ACC112 (cell line): ENCODE measurements around the gene SYNC.

Source experiments
- H2AFZ ChIP-seq: fragments of 200-600 bp; sonication (generic); one replicate; pipeline ENCODE4 v1.6.0; 2017; ENCODE audit warnings: antibody characterized with exemption, low read length; ENCODE audit not compliant: unreplicated experiment
- H3K27ac ChIP-seq: fragments of 200-600 bp; sonication (generic); 2 replicates; pipeline ENCODE4 v1.5.1; 2014; ENCODE audit warnings: low read depth, mild to moderate bottlenecking, antibody characterized with exemption, low read length, moderate library complexity
- H3K27me3 ChIP-seq: fragments of 200-600 bp; sonication (generic); 2 replicates; pipeline ENCODE4 v1.6.1; 2014; ENCODE audit warnings: mild to moderate bottlenecking, antibody characterized with exemption, low read length, moderate library complexity, mixed read lengths; ENCODE audit not compliant: insufficient read depth
- H3K36me3 ChIP-seq: fragments of 200-600 bp; sonication (generic); 2 replicates; pipeline ENCODE4 v1.6.1; 2016; ENCODE audit warnings: mild to moderate bottlenecking, antibody characterized with exemption, low read length, moderate library complexity, mixed read lengths; ENCODE audit not compliant: insufficient read depth
- H3K4me1 ChIP-seq: fragments of 200-600 bp; sonication (generic); one replicate; pipeline ENCODE4 v1.6.1; 2016; ENCODE audit warnings: low read length, mixed read lengths; ENCODE audit not compliant: insufficient read depth, unreplicated experiment, control insufficient read depth
- H3K4me3 ChIP-seq: fragments of 200-600 bp; sonication (generic); 2 replicates; pipeline ENCODE4 v1.5.1; 2014; ENCODE audit warnings: mild to moderate bottlenecking, low read depth, low read length
- H3K79me2 ChIP-seq: fragments of 200-600 bp; sonication (generic); one replicate; pipeline ENCODE4 v1.6.0; 2016; ENCODE audit warnings: low read length; ENCODE audit not compliant: control insufficient read depth, unreplicated experiment, insufficient read depth

The SYNC gene

DNA sequence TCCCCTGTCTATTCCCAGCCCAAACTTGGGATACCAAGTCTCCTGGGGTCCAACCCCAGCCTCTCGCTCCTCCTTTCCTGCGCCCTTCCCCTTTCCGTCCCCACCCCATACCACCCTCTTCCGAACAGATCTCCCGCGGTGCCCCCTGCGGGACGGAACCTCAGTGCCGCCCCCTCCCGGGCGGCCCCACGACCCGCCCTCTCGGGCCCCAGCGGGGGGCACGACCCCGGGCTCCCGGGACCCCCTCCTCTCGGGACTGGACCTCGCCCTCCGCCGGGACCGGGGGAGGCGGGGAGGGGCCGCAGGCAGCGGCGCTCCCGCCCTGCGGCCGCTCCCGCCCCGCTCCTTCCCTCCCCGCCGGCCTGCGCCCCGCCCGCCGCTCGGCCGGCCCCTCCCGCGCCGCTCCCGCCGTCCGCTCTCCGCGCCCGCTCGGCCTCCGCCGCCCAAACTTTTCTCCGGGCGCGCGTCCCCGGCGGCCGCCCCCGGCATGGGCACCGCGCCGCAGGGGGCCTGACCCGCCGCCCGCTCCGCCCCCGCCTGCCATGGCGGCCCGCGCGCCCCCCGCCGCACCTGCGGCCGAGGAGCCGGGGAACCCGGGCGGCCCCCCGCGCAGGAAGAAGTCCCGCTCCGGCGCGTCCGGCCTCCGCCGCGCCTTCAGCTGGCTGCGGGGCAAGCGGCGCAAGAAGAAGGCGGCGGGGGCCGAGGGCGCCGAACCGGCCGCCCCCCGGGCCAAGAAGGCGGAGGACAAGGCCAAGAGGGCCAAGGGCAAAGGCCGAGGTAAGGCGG lies 39.0 kb upstream of the SYNC start:
- peak overlapping the region; percentile 99 for H2AFZ ChIP-seq
- H3K27ac ChIP-seq: no peak overlapping the region
- H3K27me3 ChIP-seq: no peaks in the 10 kb centered on the region
- no peaks in the 10 kb centered on the region for H3K36me3 ChIP-seq
- H3K4me3 ChIP-seq: peak overlapping the region; percentile 94
- peaks cover 24% of the 10 kb centered on the region for H3K4me1 ChIP-seq
- no peaks in the 10 kb centered on the region for H3K79me2 ChIP-seq

DNA sequence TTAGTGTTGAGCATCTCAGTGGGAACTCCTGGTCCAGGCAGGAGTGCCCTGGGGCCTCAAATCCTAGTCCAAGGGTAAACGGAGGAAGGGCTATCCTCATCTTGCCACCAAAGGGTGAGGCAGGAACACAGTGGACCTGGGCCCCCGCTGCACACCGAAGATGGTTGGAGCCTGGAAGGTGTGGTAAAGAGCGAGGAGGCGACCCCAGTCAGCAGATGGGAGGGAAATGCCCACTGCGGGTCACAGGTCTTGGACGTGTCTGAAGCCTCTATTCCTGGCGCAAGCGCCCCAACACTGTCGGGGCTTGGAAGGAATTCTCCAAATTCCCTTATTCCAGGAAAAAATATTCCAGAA lies 38.5 kb upstream of the SYNC start:
- no peak overlapping the region for H3K27ac ChIP-seq
- H2AFZ ChIP-seq: peak overlapping the region; percentile 99
- no peaks in the 10 kb centered on the region for H3K27me3 ChIP-seq
- no peaks in the 10 kb centered on the region for H3K79me2 ChIP-seq
- H3K4me3 ChIP-seq: peak overlapping the region; percentile 94
- H3K4me1 ChIP-seq: peaks cover 24% of the 10 kb centered on the region
- no peaks in the 10 kb centered on the region for H3K36me3 ChIP-seq

DNA sequence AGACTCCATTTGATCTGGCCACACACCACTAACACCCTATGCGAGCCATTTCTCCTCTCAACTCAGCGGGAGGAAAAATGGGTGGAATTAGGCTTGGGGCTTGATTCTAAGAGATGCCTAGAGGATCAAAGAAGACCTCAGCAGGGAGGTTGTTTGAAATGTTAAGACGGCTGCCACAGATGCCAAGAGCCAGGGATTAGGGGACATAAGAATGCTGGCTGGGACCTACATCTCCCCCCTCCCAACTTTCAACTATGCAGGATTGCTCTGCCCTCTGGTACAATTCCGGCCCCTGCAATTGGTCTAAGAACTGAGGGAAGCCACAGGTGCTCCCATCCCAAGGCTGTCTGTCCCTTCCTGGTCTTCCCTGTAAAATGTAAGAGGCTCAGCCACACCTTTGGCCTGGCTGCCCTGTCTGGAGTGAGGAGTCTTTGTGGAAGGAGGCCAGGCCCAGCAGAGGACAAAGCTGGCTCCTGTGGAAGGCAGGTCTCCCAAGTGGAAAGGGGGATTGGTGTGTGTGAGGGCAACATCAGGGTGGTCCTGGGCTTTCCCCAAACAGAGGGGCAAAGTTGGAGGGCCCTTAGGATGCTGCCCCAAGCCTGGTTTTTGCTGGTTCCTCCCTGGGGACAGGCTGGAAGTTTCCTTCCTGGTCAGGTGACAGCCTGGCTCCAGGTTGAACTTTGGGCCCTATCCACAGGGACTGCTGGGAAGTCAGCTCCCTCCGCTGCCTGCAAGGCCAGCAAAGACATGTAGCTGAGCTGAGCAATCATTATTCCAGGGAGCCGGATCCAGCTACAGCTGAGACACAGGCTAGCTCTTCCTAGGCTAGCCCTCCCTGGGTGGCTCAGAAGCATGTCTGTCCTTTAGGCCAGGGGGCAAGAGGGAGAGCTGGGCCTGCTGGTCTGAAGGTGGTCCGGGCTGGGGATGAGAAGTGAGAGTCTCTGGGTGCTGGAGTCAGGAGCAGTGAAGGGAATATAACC lies 34.5 kb upstream of the SYNC start:
- Histone ChIP-seq H3K4me3 (no peak overlapping the region), H3K27me3 (no peaks in the 10 kb centered on the region), H3K4me1 (peaks cover 8% of the 10 kb centered on the region), H3K79me2 (no peaks in the 10 kb centered on the region), H3K27ac (no peak overlapping the region), H3K36me3 (no peaks in the 10 kb centered on the region), H2AFZ (no peak overlapping the region)

- H3K36me3 ChIP-seq: no peaks in the 10 kb centered on the region
- H3K27me3 ChIP-seq: no peaks in the 10 kb centered on the region
- no peak overlapping the region for H3K4me3 ChIP-seq
- H3K79me2 ChIP-seq: no peaks in the 10 kb centered on the region
- no peak overlapping the region for H3K27ac ChIP-seq
- H3K4me1 ChIP-seq: peaks cover 14% of the 10 kb centered on the region
- no peak overlapping the region for H2AFZ ChIP-seq
These were observed 31.2 kb upstream of the SYNC start for GRCh38 chr1:32733582-32734321.

DNA sequence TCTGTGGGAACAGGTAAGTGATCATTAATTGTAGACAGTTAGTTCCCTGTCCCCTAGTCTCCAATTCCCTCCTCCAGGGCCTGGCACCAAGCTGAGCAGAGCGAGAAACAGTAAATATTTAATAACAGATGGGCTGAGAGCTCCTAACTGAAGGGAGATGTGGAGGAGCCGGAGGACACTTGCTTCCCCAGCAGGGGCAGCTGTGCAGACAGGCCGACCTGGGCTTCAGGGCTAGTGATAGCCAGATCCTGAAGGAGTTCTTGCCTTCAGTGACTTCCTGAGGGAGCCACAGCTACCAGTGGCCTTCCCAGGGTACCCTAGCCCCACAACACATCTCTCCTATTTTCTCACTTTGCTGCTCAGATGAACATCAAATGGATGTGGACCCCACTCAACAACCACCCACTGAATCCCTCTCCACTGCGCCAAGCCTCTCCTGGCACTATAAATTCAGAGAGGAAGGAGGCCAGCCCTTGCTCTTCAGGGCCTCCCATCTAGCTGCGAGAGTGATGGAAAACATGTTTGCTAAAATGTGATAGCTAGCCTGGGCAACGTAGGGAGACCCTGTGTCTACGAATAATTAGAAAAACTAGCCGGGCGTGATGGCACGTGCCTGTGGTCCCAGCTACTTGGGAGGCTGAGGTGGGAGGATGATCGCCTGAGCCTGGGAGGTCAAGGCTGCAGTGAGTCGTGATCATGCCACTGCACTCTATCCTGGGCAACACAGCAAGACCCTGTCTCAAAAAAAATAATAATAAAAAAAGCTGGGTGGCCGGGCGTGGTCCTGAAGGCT lies 26.9 kb upstream of the SYNC start:
- Histone ChIP-seq H3K27ac (no peak overlapping the region), H3K27me3 (no peaks in the 10 kb centered on the region), H2AFZ (no peak overlapping the region), H3K4me1 (peaks cover 27% of the 10 kb centered on the region), H3K36me3 (no peaks in the 10 kb centered on the region), H3K79me2 (no peaks in the 10 kb centered on the region), H3K4me3 (no peak overlapping the region)

- H3K27me3 ChIP-seq: no peaks in the 10 kb centered on the region
- no peak overlapping the region for H2AFZ ChIP-seq
- no peak overlapping the region for H3K4me3 ChIP-seq
- no peak overlapping the region for H3K27ac ChIP-seq
- peaks cover 28% of the 10 kb centered on the region for H3K4me1 ChIP-seq
- no peaks in the 10 kb centered on the region for H3K79me2 ChIP-seq
- H3K36me3 ChIP-seq: no peaks in the 10 kb centered on the region
These were observed 26.0 kb upstream of the SYNC start for GRCh38 chr1:32728413-32729077.

DNA sequence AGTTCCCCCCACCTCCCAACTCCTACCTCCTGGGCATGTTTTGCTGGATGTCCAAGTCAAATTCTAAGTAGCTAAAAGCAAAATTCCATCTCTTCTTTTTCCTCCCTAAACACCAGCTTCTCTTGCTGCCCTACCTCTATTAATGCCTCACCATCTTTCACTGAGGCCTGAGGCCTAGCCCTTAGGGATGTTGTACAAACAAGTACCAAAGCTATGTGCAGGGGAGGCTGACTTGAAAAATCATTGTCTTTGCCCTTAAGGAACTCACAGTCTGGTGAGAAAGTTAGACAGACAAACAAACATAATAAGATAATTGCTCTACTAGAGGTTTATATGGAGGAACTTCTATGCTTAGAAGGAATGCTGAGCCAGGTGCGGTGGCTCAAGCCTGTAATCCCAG lies 25.3 kb upstream of the SYNC start:
- Histone ChIP-seq H3K27ac (no peak overlapping the region), H3K27me3 (no peaks in the 10 kb centered on the region), H3K4me3 (no peak overlapping the region), H3K36me3 (no peaks in the 10 kb centered on the region), H3K4me1 (peaks cover 28% of the 10 kb centered on the region), H2AFZ (no peak overlapping the region), H3K79me2 (no peaks in the 10 kb centered on the region)

DNA sequence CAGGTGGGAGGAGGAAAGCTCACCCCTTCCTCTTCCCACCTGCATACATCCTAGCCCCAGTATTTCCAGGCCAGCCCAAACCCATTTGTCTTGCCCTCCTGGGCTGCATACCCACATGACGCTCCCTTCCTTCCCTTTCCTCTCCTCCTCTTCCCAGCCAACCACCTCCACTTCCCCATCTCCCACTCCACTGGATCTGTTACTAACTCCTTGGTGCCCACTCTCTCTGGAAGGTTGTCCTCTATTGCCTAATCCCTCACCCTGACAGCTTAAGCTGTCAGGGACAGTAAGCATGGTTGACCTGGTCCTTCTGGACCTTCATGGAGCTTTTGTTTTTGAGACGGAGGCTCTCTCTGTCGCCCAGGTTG lies 23.0 kb upstream of the SYNC start:
- no peaks in the 10 kb centered on the region for H3K79me2 ChIP-seq
- peaks cover 28% of the 10 kb centered on the region for H3K4me1 ChIP-seq
- H3K27ac ChIP-seq: peak overlapping the region; percentile 39; the same call in 1 of the 2 replicates
- no peaks in the 10 kb centered on the region for H3K36me3 ChIP-seq
- no peak overlapping the region for H3K4me3 ChIP-seq
- peak overlapping the region; percentile 33 for H2AFZ ChIP-seq
- H3K27me3 ChIP-seq: no peaks in the 10 kb centered on the region

- H3K27me3 ChIP-seq: no peaks in the 10 kb centered on the region
- H3K27ac ChIP-seq: peak overlapping the region; percentile 39; the same call in 1 of the 2 replicates
- H3K36me3 ChIP-seq: no peaks in the 10 kb centered on the region
- peak overlapping the region; percentile 41; the same call in 1 of the 2 replicates for H3K4me3 ChIP-seq
- H3K4me1 ChIP-seq: peaks cover 23% of the 10 kb centered on the region
- H2AFZ ChIP-seq: peak overlapping the region; percentile 33
- H3K79me2 ChIP-seq: no peaks in the 10 kb centered on the region
These were observed 22.4 kb upstream of the SYNC start for GRCh38 chr1:32724678-32725614.
